NCI-H146 treated with DMSO at 0.1 percent for 48 hours (cell line): ENCODE measurements around the gene KCNIP4.

ENCODE experiments used
- DNase-seq: peaks from one replicate; lab custom pipeline; 2025; ENCODE audit not compliant: unreplicated experiment; lab: John Stamatoyannopoulos, UW

Gene KCNIP4

DNA sequence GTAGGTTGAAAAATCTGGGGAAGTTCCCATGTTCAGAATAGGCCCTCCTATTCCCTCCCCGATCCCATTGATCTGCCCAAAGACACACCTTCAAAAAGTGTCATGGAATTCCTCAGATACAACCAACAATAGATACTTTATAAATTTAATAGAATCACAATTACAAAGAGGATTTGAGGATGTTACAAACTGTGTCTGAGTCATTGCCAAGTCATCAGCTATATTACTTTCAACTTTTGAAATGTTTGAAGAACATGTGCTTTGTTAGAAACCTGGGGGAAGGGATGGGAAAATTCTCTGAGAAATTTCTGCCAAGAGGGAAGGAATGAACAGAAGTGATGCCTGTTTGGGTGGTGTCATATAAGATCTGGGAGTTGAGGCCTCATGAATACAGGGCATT is 46.7 kb downstream of the KCNIP4 start:
- no peak for DNase-seq

DNA sequence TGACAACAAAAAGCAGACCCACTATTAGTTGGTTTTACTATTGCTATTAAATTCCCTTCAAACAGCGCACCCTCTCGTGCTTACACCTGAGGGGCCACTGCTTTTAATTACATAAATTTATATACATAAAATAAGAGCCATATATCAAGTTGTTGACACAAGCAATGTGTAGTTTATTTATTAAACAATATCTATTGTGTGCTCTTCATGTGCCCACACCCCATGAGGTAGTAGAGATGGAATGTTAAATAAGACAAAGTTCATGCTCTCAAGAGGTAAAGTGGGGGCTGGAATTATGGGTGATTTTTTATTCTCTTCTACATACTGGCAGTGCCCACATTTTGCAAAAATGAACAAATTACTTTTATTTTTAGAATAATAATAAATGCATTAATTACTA is 47.3 kb downstream of the KCNIP4 start:
- DNase-seq, result no peak

DNA sequence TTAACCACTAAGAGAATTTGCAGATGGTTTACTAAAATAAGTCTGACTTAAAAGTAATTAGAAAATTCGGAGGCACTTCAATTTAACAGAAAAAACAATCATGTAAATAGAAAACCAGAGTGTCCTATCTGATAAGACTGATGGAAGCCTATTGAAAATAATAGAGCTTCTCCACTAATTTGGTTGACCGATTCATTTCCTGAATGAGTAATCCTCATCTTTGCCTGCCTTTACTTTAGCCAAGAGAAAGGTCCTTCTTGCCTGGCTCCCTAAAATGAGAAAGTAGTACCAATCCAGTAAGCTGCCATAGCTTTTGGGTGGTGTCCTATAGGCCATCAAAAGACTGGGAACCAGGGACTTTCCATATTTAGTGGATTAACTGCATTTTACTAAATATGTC is 48.4 kb downstream of the KCNIP4 start:
- no peak for DNase-seq

DNA sequence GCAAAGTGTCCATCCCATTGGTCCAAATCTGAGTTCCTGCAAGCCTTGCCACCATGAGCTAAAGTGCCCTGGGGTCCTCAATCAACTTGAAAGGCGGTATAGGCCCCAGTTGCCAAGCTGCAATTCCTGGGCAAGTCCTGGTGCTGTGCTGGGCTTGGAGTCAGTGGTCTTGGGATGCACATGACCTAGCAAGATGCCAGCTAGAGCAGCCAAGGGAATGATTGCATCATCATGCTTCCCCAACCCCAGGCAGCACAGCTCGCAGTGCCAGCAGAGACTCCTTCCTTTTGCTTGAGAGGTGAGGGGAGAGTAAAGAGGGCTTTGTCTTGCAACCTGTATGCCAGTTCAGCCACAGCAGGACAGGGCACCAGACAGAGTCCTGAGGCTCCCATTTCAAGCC is 50.5 kb downstream of the KCNIP4 start:
- DNase-seq, result no peak

DNA sequence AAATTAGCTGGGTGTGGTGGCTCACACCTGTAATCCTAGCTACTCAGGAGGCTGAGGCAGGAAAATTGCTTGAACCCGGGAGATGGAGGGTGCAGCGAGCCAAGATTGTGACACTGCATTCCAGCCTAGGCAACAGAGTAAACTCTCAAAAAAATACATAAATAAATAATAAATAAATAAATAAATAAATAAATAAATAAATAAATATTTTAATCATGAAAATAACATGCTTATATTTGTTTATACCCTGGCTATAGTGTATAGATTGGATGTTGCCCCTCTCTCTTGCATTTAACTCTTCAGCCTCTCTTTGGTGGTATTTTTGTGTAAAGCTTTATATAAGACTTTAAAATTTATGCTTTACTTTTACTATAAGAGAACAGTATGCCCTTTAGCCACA is 51.8 kb downstream of the KCNIP4 start:
- no peak for DNase-seq

DNA sequence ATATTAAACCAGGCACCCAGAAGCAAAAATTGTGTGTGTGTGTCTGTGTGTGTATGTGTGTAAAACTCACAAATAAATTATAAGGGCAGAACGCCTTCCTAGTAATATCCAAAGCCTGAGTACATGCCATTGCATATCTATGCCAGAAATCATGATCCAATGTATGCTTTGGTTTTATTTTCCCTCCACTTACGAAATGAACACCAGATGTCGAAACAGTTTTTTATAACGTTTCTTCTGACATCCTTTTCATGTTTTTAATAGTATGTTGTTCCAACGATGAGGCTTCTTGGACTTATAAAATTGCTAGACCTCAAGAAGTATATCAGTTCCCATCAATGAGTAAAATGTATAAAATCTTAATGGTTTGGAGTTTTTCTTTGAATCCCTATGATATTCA is 55.4 kb downstream of the KCNIP4 start:
- no peak for DNase-seq

DNA sequence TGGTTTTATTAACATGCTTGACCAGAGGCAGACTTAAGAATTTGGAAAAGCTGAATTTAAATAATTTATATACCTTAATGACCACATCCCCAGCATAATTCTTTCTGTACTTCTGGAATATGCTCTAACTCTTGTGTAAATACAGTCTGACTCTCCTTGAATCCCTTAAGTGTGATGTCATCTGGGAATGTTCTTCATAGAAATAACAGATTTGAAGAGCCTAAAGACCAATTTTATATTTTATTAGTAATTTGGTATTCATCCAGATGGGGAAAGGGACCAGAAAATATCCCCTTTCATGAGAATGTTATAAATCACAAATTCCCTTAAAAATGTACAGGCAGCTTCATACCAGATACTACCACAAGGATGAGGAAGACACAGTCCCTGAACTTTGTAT is 58.3 kb downstream of the KCNIP4 start:
- no peak for DNase-seq

DNA sequence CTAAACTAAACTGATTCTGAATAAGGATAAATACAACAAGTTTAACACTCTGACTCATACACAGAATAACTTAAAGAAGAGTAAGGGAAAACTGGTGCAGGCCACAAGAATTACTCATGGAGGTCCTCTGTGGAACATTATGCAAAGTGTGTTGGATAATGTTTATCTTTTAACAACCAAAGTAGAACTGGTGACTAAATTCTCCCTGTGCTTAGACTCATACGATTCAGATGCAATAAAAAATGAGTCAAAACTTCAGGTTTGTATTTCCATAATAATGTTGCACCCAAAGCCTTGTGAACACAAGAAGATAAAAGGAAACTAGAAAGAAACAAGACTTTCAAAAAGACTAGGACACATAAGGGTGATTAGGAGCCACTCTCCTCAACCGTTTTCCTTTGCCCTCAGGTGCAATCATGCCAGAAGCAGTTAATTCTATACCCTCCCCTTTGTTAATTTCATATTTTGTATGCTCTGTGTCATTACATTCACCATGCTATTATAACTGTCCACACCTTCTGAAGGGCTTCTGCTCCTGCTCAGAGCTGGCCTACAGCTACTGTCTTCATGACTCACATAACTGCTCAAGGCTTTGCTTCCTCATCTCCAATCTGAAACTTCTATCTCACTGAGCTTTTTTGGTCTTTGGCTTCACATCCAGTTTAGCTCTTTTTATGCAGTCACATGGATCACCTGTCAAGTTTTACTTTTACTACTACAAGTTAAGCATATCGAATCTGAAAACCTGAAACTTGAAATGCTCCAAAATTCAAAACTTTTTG is 60.2 kb downstream of the KCNIP4 start:
- no peak for DNase-seq

DNA sequence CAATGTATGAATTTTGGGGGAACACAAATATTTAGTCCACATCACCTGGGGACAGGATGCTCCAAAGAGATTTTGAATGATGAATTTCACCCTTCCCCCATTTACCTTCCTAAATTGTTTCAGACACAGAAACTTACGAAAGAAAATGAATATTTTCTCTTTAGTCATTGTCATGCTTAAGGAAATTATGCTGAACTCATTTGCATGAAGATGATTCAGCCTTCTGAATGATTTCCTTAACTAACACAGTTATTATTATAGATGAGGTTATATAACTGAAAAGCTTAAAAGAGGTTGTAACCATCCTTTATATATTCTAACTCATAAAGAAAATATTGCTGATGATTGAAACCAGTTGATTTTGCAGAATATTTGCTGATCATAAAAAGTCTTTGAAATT is 61.1 kb downstream of the KCNIP4 start:
- DNase-seq, result no peak

DNA sequence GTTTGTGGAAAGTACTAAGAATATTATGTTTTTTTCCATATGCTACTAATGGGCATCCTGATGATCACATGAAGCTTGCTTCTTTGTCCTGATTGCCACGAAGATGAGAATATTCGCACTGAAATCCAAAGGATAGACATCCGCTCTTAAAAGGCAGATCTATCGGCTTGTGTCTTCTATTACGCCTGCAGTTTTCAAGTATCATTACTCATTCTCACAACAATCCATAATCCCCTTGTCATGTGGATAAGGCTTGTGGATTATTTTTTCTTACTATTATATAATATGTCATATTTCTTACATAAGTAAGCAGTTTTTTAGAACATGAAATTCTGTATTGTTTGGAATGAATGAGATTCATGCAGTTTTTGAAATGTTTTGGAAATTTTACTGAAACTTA is 62.8 kb downstream of the KCNIP4 start:
- DNase-seq, result no peak

DNA sequence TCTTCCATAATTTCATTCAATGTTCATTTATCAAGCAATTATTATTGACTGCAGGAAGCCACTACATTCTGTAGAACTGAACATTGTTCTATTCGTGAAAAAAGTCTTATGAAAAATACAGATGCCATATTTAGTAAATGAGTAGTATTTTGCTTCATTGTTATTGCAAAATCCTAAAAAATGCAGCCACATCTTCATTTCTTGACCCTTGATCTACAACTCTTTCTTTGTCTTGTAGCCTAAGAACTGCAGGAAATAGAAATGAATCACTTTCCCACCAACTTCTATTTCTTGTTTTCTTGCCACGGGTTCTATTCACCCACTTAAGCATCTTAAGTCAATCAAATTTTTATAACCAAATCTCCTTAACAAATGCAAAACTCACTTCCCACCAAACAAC is 63.3 kb downstream of the KCNIP4 start:
- no peak for DNase-seq

DNA sequence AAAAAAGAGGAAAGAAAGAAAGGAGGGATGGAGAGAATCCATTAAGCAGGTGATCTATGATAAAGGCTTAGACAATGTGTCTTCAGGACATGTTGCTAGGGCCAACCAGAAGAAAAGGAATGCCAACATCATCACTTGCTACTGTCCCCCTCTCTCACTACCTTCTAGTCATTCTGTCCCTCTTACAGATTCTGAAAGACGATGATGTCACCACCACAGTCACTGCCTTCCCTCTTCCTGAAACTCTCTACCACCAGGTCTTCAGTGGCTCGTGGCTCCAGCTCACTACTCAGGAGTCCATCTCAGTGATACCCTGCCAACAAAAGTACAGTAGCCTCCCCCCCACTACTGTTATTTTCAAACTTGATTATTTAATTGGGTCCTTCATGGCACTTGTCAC is 64.0 kb downstream of the KCNIP4 start:
- DNase-seq, result no peak

DNA sequence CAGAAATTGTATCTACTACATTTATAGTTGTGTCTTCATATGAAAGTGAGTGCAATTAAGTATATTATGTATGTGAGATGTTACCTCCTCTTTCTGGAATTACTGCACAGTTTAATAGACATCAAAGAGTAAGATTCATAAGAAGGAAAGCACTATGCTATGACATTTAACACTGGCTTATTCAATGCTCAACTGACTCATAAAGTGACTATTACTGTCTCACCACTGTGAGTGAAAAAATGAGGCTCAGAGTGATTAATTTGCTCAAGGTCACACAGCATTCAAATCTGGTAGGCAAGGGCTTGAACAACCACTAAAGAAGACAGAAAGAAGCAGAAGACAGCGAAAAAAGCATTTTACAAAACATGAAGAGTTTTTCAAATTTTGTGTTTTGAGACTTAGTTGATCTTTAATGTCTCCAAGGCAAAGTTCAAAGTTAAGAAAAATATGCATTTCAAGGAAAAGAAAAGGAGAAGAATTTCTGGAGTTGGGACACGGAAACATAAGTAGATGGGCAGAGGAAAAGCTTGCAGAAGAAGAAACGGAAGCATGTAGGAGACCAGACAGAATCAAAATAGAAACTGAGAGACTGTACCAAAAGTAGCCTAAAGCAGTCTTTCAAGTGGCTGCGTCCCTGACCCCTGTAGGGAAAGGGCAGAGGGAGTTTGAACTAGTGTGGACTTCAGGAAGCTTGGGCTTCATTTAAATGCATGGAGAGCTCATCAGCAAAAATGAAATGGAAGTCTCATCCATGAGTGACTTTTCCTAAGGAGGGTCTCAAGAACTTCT is 66.3 kb downstream of the KCNIP4 start:
- DNase-seq, result no peak

DNA sequence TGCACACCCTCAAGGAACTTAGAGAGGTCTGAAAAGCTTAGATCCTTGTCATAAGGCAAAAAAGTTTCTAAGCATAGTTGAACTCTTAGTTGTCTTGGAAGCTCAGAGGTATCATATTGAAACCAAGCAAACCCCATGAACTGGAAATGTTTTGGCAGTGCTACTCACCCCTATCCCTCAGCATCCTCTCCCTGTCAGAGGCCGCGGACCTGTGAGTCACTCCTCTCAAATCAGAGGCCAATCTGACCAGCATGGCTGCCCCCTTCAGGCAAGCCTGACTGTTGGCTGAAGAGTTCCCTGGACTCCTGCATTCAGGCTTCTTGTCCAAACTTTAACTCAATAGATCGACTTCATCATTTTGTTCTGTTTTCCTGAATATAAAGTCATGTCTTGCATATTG is 69.4 kb downstream of the KCNIP4 start:
- DNase-seq, result no peak

DNA sequence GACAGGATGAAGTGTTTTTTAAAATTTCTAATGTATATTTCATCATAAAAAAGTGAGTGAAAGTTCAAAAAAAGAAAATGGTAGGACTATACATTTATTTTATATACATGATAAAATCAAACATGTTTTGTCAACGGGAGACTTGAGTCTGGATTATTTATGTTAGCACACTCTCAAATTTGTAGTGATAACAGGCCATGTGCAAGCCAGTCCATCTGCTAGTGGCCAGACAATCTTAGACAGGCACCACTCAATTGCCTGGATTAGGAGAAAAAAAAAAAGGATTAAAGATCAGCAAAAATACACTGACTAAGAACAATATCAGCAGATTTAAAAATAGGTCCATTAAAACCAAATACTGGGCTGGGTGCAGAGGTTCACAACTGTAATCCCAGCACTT is 71.9 kb downstream of the KCNIP4 start:
- DNase-seq, result no peak

DNA sequence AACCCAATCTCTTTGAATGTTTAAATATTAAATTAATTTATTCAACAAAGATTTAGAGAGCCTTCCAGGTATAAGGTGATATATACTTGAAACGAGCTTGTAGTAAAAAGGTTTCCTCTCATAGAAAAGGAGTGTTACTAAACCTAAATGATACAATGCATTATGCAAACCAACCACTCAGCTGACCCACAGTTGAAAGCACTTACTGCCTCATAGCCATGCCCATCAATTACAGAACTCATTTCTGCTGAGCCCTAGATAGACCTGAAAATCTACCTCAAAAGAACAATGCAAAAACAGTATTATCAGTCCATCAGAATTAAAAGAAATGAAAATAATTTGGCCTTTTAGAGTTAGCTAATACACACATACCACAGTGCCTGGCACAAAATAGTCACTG is 75.4 kb downstream of the KCNIP4 start:
- DNase-seq, result no peak

DNA sequence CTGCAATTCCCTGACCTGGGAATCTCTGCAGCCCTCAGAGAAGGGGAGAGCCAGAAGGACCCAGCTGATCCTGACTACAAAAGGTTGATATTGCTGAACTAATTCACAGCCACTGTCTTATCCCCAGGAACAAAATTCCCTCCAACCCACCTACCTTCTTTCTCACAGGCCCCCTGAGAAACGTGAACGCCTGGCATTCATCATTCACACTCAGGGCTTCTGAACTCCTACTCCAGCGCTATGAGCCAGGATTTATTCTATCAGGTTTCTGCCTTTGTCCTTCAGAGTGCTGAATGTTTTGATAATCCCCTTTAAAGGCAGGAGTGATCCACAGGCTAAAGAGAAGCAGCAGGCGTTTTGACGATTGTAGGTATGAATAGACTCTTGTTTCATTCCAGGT is 76.5 kb downstream of the KCNIP4 start:
- DNase-seq, result no peak

DNA sequence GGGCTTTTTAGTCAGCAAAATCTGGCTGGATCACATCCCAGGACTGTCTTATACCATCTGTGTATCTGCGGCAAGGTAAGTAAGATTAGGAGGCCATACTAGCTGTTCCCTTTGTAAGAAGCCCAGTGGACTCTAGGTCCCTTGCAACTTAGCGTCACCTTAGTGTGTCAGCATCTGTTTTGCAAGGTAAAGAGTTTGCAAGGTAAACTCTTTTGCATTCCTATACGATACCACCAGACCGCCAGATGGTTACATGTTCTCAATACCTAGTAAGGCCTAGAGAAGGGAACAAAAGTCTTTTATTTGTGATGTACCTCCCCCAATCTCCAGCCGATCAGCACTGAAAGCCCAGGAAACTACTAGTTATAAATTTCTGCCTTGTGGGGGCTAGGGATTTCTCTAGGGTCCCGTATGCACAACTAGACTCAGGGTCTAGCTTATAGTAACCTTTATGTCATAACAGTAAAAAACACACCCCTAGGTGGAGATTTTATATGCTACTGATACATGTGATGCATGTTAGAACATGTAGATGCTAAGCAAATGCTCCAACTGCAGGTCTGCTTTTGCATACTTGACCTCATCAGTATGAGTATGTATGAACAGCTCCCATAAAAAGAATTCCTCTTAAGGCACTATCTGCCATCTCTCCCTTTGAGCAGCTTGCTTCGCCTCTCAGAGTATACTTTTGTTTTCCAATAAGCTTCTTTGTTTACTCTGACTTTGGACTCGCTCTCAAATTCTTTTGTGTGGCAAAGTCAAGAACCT is 78.4 kb downstream of the KCNIP4 start:
- DNase-seq, result no peak

DNA sequence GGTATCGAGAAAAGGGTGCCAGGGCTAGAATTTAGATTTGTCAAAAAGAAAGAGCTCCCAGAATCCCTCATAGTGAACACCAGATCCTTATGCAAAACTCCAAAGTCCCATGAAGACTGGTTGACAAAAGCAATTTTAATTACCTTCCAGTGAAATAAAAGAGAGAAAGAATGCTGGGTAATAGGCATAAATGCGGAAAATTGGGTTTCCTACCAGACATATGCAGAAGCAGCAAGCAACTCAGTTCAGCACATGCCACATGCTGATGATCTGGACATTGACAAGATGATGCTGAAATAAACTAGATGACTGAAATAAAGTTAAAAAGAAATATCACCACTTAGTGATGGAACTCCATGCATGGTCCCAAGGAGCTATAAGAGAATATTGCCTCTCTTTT is 83.9 kb downstream of the KCNIP4 start:
- DNase-seq, result no peak

DNA sequence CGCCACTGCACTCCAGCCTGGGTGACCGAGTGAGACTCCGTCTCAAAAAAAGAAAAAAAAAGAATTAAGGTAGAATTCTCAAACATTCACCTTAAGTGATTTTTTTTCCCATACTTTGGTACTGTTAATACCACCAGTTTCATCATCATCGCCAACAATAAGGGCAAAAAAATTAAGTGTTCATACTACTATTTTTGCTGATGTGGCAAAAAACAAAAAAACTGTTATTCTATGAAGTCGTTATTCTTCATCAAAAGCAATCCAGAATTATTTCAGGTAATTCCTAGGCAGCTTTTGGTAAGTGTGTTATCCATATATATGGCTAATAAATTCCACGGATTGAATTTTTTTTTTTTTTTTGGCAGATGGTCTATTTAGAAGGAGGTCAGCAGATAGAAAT is 85.7 kb downstream of the KCNIP4 start:
- DNase-seq, result no peak

DNA sequence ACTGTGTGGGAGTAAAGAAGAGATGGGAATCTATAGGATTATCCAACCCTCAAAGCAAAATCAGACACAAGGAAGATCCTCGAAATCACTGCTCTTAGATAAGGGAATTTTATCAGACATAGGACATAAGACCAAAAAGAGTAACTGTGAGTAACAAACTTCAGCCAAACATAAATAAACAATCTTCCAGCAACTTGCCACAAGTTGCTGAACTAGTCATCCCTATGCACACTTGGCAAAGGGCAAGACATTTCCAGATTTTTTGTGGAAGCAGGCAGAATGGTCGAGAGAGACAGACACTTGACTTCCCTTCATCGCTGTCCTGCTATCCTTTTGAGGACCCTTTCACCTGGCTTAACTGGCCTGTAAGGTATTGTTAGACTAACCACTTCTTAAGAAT is 89.6 kb downstream of the KCNIP4 start:
- DNase-seq, result no peak

DNA sequence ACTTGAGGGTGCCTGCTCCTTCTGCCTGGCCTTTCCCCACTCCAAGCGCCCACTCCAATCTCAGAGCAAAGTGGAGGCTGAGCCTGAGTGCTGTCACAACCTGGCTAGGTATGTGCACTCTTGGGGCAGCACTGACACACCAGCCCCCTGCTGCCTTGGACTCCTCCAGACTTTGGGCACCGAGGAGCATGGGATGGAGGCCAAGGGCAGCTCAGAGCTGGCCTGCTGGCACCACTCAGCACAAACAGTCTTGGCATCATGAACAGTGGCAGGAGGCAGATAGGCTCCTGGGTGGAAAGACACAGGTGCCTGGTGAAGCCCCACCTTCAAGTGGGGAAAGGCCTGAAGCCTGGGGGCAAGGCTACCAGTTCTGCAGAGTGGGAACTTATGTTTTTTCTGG is 91.8 kb downstream of the KCNIP4 start:
- no peak for DNase-seq
